AG04450 (cell line): Measurements from ENCODE around the gene NRAP. TPM values are rescaled to one million over a fixed set of nuclear protein-coding genes. Genes with fewer than 3 reads are reported as not detected.

Experiments used
- CTCF ChIA-PET: fragments of 300-600, 350-600 bp; formaldehyde crosslinking; extraction: SDS; loops from one replicate; lab custom pipeline; 2022; ENCODE audit warnings: antibody characterized with exemption, inconsistent platforms; lab: Charles Lee
- POLR2A ChIA-PET: fragments of 350-600 bp; formaldehyde crosslinking; extraction: SDS; loops from one replicate; lab custom pipeline; 2021; ENCODE audit warnings: antibody characterized with exemption, inconsistent platforms; lab: Yijun Ruan, JAX
- DNase-seq: peaks from one replicate; pipeline ENCODE4 v3.0.0-alpha.2; 2011; ENCODE audit warnings: low read depth, low spot score
- H3K27ac ChIP-seq: one replicate; pipeline ENCODE4 v1.5.1; 2012; ENCODE audit warnings: low read depth, low read length, control low read depth
- H3K27me3 ChIP-seq: one replicate; pipeline ENCODE4 v1.6.0; 2012; ENCODE audit warnings: low read length; ENCODE audit not compliant: control insufficient read depth, insufficient read depth
- H3K4me3 ChIP-seq: 2 replicates; pipeline ENCODE4 v1.5.1; 2011; ENCODE audit warnings: mild to moderate bottlenecking, low read depth, low read length, control low read depth
- H3K9me3 ChIP-seq: 2 replicates; pipeline ENCODE4 v1.5.1; 2012; ENCODE audit warnings: low read length; ENCODE audit not compliant: control insufficient read depth, insufficient read depth
- polyA plus RNA-seq: library from polyadenylated mRNA; depleted of rRNA; stranded (reverse); fragments of >200 nt; gene quantifications from 2 replicates; pipeline ENCODE4 v1.2.3, GENCODE V29; 2011
- TF ChIP-seq, protein P1 (sequence below): IDR thresholded peaks from 2 replicates; pipeline ENCODE4 v1.5.1; 2011; ENCODE audit warnings: low read depth, low read length, control low read depth, inconsistent platforms

NRAP gene
- polyA plus RNA-seq, 1 experiment, result not detected

DNA sequence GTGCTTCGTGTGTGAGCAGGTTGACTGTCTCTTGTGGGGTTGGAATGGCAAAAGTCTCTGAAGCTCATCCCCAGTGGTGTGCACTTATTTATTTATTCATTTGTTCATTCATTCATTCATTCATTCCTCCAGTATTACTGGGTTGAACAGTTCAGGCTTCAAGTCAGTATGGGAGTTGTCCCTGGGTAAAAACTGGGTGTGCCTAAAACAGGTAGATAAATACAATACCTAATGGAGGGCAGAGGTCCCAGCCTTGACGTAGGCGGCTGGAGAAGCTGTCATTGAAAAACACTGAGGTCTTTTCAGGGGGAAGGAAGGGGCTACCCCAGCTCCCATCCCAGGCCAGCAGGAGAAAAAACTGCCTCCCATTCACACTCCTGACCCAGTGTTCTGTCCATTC lies 26.9 kb upstream of the NRAP start:
- Histone ChIP-seq H3K27ac (no peak overlapping the region), H3K4me3 (no peak overlapping the region), H3K9me3 (peaks cover 16% of the 10 kb centered on the region; the same call in 1 of the 2 replicates), H3K27me3 (no peaks in the 10 kb centered on the region)
- no peak for DNase-seq
- CTCF ChIA-PET, result interaction anchor here (1.6 kb wide), 1 partner anchor 14 kb away, joined by 4 read pairs; no protein-coding TSS in a partner anchor
- POLR2A ChIA-PET, result no interaction called here
- TF ChIP-seq, protein P1, sequence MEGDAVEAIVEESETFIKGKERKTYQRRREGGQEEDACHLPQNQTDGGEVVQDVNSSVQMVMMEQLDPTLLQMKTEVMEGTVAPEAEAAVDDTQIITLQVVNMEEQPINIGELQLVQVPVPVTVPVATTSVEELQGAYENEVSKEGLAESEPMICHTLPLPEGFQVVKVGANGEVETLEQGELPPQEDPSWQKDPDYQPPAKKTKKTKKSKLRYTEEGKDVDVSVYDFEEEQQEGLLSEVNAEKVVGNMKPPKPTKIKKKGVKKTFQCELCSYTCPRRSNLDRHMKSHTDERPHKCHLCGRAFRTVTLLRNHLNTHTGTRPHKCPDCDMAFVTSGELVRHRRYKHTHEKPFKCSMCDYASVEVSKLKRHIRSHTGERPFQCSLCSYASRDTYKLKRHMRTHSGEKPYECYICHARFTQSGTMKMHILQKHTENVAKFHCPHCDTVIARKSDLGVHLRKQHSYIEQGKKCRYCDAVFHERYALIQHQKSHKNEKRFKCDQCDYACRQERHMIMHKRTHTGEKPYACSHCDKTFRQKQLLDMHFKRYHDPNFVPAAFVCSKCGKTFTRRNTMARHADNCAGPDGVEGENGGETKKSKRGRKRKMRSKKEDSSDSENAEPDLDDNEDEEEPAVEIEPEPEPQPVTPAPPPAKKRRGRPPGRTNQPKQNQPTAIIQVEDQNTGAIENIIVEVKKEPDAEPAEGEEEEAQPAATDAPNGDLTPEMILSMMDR, result no peak

DNA sequence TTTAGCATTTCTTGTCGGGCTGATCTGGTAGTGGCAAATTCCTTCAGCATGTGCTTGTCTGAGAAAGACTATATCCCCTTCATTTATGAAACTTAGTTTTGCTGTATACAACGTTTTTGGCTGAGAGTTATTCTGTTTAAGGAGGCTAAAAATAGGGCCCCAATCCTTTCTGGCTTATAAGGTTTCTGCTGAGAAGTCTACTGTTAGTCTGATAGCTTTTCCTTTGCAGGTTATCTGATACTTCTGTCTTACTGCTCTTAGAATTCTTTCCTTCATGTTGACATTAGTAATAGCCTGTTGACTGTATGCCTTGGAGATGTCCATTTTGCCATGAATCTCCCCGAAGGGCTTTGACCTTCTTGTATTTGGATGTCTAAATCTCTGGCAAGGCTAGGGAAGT lies 25.7 kb upstream of the NRAP start:
- H3K4me3 ChIP-seq, result no peak overlapping the region
- ChIA-PET POLR2A (no interaction called here), CTCF (no interaction called here)
- H3K27me3 ChIP-seq, result no peaks in the 10 kb centered on the region
- DNase-seq, result no peak
- peaks cover 16% of the 10 kb centered on the region; the same call in 1 of the 2 replicates for H3K9me3 ChIP-seq
- H3K27ac ChIP-seq, result no peak overlapping the region
- TF ChIP-seq, protein P1, result no peak

DNA sequence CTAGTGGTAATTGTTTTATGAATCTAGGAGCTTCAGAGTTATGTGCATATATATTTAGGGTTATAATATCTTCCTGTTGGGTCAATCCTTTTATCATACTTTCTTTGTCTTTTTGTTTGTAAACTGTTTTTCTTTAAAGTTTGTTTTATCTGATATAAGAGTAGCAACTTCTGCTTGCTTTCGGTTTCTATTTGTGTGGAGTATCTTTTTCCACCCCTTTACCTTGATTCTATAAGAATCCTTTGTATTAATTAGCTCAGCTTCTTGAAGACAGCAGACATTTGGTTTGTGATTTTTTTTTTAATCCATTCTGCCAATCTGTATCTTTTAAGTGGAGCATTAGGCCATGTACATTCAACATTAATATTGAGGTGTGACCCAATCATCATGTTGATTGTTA lies 25.2 kb upstream of the NRAP start:
- CTCF ChIA-PET, result interaction anchor here (1.5 kb wide), 1 partner anchor 16 kb away, joined by 6 read pairs; no protein-coding TSS in a partner anchor

DNA sequence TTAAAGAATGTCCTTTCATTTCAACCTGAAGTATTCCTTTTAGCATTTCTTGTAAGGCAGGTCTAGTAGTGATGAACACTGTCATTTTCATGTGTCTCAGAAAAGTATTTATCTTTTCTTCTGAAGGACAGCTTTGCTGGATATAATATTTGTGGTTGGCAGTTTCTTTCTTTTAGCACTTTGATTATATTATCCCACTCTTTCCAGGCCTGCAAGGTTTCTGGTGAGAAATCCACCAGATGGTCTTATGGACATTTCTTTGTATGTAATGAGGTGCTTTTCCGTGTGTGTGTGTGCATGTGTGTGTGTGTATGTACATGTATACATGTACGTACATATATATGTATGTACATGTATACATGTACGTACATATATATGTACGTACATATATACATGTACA lies 23.2 kb upstream of the NRAP start:
- Histone ChIP-seq H3K27ac (no peak overlapping the region), H3K27me3 (no peaks in the 10 kb centered on the region), H3K4me3 (no peak overlapping the region), H3K9me3 (peaks cover under 1% of the 10 kb centered on the region; the same call in 1 of the 2 replicates)
- ChIA-PET POLR2A (no interaction called here), CTCF (interaction anchor here (1.0 kb wide), 1 partner anchor 8 kb away, joined by 4 read pairs; no protein-coding TSS in a partner anchor)
- no peak for DNase-seq
- TF ChIP-seq, protein P1, result no peak

More for the DNA sequence above, 25.2 kb upstream of the NRAP start:
- TF ChIP-seq, protein P1, result no peak
- POLR2A ChIA-PET, result no interaction called here
- no peak for DNase-seq
- Histone ChIP-seq H3K27me3 (no peaks in the 10 kb centered on the region), H3K4me3 (no peak overlapping the region), H3K27ac (no peak overlapping the region), H3K9me3 (peaks cover 13% of the 10 kb centered on the region; the same call in 1 of the 2 replicates)

DNA sequence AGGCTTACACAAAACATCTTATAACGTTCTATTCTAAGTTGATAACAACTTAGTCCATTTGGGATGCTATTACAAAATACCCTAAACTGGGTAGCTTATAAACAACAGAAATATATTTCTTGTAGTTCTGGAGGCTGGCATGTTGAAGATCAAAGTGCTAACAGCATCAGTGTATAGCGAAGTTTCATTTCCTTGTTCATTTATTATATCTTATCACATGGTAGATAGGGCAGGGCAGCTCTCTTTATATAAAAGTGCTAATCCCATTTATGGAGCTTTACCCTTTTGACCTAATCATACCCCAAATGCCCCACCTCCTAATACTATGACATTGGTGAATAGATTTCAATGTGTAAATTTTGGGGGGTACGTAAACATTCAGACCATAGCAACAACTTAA lies 22.2 kb upstream of the NRAP start:
- TF ChIP-seq, protein P1, result no peak
- Histone ChIP-seq H3K27me3 (no peaks in the 10 kb centered on the region), H3K4me3 (no peak overlapping the region), H3K9me3 (no peaks in the 10 kb centered on the region), H3K27ac (no peak overlapping the region)
- ChIA-PET POLR2A (no interaction called here), CTCF (no interaction called here)
- no peak for DNase-seq
